COLO668 (cell line): ENCODE measurements around the gene LYG2.
"Not testable (repeated sequence)": the region's sequence is repeated elsewhere in the genome, so short reads cannot be mapped to it uniquely, and the experiment has no call there.

Experiments used
- DNase-seq: peaks from one replicate; lab custom pipeline; 2025; ENCODE audit not compliant: unreplicated experiment; lab: John Stamatoyannopoulos, UW

The LYG2 gene

DNA sequence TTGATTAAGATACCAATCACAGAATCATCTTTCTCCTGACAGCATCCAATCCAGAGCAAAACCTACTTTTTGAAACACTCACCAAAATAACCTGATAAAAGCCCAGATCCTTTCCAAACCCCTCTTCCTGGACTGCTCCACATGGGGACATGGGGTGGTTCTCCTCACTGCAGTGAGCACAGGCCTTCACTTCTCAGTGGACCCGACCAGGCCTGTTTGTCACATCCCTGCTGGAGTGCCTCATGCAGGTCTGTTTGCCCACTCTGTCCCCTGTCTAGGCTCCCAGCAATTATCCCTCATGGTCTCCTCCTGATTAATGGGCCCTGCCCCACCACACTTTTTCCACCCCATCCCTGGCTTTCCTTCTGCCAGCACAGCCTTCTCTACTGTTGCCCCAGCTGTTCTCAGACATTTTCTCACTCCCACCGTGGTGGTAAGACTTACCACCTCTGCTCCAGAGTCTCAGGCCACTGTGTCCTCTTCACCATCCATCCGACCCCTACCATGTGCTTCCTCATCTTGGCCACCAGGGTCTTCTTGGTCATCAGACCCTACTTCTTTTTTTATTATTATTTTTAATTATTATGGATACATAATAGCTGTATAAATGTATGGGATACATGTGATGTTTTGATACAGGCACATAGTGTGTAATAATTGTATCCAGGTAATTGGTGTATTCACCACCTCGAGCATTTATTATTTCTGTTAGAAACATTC lies 53.3 kb downstream of the LYG2 start:
- no peak for DNase-seq

DNA sequence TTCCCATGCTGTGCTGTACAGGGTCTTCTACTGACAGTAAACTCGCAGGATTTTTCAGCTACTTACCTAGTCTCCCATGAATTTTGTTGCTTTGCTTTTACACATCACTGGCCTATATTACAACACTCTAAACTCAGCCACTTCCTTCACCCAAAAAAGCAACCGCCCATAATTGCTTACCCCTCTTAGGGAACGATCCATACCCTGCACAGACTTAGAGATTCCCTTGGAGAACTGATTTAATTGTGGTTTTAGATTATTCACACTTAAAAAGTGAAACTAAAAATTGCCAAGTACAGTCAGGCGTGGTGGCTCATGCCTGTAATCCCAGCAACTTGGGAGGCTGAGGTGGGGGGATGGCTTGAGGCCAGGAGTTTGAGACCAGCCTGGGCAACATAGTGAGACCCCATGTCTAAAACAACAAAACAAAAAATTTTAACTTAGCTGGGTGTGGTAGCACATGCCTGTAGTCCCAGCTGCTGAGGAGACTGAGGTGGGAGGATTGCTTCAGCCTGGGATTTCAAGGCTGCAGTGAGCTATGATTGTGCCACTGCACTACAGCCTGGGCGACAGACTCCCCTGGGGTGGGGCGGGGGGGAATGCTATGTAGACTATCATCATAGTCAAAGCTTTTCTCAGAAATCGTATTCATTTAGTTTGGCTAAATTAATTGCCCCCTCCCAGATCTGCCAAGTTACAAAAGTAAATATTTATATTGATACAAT lies 55.2 kb downstream of the LYG2 start:
- DNase-seq = no peak

DNA sequence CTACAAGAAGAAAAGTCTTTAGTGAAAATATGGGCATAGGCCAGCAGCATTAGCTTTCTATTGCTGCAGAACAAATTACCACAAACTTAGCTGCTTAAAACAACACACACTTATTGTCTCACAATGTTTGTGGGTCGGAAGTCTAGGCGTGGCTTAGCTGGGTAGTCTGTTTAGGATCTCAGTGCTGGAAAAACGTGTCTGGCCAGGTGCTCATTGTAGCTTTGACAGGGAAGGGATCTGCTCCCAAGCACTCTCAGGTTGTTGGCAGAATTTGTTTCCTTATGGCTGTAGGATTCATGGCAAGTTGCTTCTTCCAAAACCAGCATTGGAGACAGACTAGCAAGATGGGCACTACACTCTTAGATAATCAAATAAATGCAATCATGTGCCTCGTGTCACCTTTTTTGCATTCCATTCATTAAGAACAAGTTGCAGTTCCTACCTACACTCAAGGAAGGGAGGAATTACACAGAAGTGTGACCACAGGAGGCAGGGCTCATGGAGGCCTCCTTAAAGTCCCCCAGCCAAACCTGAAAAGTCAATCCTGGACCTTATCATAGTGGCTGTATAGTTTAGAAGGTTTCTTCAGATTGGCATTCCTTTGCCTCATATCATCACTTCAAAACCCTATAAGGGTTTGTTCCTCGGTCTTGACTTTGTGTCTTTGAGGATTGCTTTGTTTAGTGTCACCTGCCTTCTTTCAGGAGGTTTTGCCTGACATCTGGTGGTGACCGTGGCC lies 57.2 kb downstream of the LYG2 start:
- DNase-seq = no peak

DNA sequence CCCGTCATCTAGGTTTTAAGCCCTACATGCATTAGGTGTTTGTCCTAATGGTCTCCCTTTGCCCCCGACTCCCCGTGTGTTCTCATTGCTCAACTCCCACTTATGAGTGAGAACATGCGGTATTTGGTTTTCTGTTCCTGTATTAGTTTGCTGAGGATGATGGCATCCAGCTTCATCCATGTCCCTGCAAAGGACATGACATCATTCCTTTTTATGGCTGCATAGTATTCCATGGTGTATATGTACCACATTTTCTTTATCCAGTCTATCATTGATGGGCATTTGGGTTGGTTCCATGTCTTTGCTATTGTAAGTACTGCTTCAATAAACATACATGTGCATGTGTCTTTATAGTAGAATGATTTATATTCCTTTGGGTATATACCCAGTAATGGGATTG lies 63.1 kb downstream of the LYG2 start:
- DNase-seq = not testable (repeated sequence)
